ENCODE measurements around the gene PIGO. TPM values are rescaled to one million over a fixed set of nuclear protein-coding genes. Genes with fewer than 3 reads are reported as not detected.

PIGO gene
- total and polyA plus RNA-seq, 10 of the 15 experiments (the other 5 are each of a cell fraction or from before 2014, with no cell fraction given) = 8.2 to 23.3 (median 18.4) TPM

DNA sequence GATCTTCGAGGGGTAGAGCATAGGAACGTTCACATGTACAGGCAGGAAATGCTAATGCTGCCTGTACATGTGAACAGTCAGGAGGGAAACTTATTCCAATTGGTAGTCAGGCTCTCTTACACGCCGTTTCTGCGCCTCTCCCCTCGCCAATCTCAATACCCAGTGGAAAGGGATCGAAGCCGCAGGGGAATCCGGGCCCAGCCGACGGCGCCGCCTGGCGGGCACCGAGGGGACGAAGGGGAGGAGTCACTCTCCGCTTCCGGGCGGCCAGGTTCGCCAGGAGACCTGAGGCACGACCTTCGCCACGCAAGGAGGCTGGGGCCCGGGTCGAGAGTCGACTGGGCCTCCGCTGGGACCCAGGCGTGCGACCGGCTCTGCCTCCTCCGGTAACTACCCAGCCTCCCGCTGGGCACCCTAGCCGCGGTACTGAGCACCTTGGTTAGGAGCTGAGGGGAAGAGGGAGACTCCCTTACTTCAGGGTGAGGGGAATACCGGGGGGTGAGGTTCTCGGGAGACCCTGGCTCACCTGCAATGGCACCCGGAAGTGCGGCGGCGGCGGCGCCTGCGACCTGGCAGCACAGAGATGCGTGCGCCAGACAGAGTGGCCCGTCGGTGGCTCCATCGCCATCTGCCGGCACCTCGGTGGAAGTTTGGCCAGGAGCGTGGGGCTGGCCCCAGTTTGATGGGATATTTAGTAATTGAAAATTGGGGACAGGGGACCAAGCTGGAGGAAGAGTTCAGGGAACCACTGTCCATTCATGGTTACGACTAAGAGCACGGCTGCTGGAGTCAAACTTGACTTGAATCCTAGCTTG lies at the start of gene PIGO (continued):
- TF ChIP-seq, protein P1, sequence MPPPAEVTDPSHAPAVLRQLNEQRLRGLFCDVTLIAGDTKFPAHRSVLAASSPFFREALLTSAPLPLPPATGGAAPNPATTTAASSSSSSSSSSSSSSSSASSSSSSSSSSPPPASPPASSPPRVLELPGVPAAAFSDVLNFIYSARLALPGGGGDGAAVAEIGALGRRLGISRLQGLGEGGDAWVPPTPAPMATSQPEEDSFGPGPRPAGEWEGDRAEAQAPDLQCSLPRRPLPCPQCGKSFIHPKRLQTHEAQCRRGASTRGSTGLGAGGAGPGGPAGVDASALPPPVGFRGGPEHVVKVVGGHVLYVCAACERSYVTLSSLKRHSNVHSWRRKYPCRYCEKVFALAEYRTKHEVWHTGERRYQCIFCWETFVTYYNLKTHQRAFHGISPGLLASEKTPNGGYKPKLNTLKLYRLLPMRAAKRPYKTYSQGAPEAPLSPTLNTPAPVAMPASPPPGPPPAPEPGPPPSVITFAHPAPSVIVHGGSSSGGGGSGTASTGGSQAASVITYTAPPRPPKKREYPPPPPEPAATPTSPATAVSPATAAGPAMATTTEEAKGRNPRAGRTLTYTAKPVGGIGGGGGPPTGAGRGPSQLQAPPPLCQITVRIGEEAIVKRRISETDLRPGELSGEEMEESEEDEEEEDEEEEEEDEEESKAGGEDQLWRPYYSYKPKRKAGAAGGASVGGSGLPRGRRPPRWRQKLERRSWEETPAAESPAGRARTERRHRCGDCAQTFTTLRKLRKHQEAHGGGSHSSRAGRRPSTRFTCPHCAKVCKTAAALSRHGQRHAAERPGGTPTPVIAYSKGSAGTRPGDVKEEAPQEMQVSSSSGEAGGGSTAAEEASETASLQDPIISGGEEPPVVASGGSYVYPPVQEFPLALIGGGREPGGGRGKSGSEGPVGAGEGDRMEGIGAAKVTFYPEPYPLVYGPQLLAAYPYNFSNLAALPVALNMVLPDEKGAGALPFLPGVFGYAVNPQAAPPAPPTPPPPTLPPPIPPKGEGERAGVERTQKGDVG (CRISPR knock-in tag; IDR thresholded peaks at IDR 0.05) = no peak
- no peak for TF ChIP-seq NFIC (IDR thresholded peaks at IDR 0.05; ENCODE audit: low read depth, low read length)
- peak; percentile 29 for TF ChIP-seq HDAC6 (IDR thresholded peaks at IDR 0.05; ENCODE audit: unreplicated experiment)
- TF ChIP-seq SREBF1 (IDR thresholded peaks at IDR 0.05; ENCODE audit: low read length) = no peak
- TF ChIP-seq POLR2AphosphoS5 (IDR thresholded peaks at IDR 0.05; ENCODE audit: low read length) = peak; percentile 94
- peak; percentile 87; the same call in 1 of the 2 replicates for TF ChIP-seq CHD1 (IDR thresholded peaks at IDR 0.05; ENCODE audit: low read depth, low read length)
- TF ChIP-seq FOXM1 (IDR thresholded peaks at IDR 0.05; ENCODE audit: low read depth, low read length) = peak; percentile 84
- TF ChIP-seq, protein P2, sequence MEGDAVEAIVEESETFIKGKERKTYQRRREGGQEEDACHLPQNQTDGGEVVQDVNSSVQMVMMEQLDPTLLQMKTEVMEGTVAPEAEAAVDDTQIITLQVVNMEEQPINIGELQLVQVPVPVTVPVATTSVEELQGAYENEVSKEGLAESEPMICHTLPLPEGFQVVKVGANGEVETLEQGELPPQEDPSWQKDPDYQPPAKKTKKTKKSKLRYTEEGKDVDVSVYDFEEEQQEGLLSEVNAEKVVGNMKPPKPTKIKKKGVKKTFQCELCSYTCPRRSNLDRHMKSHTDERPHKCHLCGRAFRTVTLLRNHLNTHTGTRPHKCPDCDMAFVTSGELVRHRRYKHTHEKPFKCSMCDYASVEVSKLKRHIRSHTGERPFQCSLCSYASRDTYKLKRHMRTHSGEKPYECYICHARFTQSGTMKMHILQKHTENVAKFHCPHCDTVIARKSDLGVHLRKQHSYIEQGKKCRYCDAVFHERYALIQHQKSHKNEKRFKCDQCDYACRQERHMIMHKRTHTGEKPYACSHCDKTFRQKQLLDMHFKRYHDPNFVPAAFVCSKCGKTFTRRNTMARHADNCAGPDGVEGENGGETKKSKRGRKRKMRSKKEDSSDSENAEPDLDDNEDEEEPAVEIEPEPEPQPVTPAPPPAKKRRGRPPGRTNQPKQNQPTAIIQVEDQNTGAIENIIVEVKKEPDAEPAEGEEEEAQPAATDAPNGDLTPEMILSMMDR (IDR thresholded peaks at IDR 0.05 in 2 of 3, conservative IDR thresholded peaks at IDR 0.05 in 1 of 3; ENCODE audit: control insufficient read depth in 2 of 3, extremely low read depth in 1 of 3, insufficient read depth in 1 of 3, low read depth in 3 of 3, low read length in 3 of 3) = peak; percentile 87 to 98 (median 96)
- TF ChIP-seq NR2C1 (IDR thresholded peaks at IDR 0.05) = peak; percentile 86
- peak; percentile 40 to 70; a peak in 3 of 4 replicates for TF ChIP-seq BHLHE40 (IDR thresholded peaks at IDR 0.05; ENCODE audit: borderline replicate concordance in 1 of 2, low read depth in 2 of 2, low read length in 1 of 2)
- TF ChIP-seq ZZZ3 (IDR thresholded peaks at IDR 0.05; ENCODE audit: control insufficient read depth, insufficient read length, low read depth) = no peak
- TF ChIP-seq SMC3 (IDR thresholded peaks at IDR 0.05; ENCODE audit: borderline replicate concordance, low read length) = peak; percentile 58; the same call in 1 of the 2 replicates
- TF ChIP-seq, protein P3, sequence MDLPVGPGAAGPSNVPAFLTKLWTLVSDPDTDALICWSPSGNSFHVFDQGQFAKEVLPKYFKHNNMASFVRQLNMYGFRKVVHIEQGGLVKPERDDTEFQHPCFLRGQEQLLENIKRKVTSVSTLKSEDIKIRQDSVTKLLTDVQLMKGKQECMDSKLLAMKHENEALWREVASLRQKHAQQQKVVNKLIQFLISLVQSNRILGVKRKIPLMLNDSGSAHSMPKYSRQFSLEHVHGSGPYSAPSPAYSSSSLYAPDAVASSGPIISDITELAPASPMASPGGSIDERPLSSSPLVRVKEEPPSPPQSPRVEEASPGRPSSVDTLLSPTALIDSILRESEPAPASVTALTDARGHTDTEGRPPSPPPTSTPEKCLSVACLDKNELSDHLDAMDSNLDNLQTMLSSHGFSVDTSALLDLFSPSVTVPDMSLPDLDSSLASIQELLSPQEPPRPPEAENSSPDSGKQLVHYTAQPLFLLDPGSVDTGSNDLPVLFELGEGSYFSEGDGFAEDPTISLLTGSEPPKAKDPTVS (IDR thresholded peaks at IDR 0.05; ENCODE audit: low read depth, low read length) = no peak
- TF ChIP-seq, protein P4, sequence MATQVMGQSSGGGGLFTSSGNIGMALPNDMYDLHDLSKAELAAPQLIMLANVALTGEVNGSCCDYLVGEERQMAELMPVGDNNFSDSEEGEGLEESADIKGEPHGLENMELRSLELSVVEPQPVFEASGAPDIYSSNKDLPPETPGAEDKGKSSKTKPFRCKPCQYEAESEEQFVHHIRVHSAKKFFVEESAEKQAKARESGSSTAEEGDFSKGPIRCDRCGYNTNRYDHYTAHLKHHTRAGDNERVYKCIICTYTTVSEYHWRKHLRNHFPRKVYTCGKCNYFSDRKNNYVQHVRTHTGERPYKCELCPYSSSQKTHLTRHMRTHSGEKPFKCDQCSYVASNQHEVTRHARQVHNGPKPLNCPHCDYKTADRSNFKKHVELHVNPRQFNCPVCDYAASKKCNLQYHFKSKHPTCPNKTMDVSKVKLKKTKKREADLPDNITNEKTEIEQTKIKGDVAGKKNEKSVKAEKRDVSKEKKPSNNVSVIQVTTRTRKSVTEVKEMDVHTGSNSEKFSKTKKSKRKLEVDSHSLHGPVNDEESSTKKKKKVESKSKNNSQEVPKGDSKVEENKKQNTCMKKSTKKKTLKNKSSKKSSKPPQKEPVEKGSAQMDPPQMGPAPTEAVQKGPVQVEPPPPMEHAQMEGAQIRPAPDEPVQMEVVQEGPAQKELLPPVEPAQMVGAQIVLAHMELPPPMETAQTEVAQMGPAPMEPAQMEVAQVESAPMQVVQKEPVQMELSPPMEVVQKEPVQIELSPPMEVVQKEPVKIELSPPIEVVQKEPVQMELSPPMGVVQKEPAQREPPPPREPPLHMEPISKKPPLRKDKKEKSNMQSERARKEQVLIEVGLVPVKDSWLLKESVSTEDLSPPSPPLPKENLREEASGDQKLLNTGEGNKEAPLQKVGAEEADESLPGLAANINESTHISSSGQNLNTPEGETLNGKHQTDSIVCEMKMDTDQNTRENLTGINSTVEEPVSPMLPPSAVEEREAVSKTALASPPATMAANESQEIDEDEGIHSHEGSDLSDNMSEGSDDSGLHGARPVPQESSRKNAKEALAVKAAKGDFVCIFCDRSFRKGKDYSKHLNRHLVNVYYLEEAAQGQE (IDR thresholded peaks at IDR 0.05; ENCODE audit: low read depth, low read length) = no peak
- TF ChIP-seq, protein P5, sequence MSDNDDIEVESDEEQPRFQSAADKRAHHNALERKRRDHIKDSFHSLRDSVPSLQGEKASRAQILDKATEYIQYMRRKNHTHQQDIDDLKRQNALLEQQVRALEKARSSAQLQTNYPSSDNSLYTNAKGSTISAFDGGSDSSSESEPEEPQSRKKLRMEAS (IDR thresholded peaks at IDR 0.05; ENCODE audit: low read depth, low read length) = no peak; the same call in 1 of the 2 replicates
- TF ChIP-seq RAD21 (IDR thresholded peaks at IDR 0.05; ENCODE audit: insufficient read depth, low read depth, low read length) = peak; percentile 69
